Mesenteric fat pad (tissue), 1 donor: ENCODE results near the gene PRKAR1B. TPM values are rescaled to one million over a fixed set of nuclear protein-coding genes. Genes with fewer than 3 reads are reported as not detected.
A peak's percentile ranks its signal among the peaks of the same experiment; 100 is the strongest.

Experiments used
- DNase-seq: peaks from one replicate; pipeline ENCODE4 v3.0.0-alpha.2; 2020; ENCODE audit warnings: low spot score
- total RNA-seq: library from RNA; stranded (reverse); fragmentation: NEBNext Ultra II Directional; extraction: Animal tissue kit (Norgen Biotek cat#: 25700); gene quantifications from one replicate; pipeline ENCODE4 v1.2.1, GENCODE V29; 2021
- donor health status: DM: yes; HTN: yes; CAD: no.

PRKAR1B gene
- total RNA-seq, 1 donor from 2014 or later, result 11.7 TPM

- peak; percentile 87 for DNase-seq
Measured at GRCh38 chr7:741850-742249, 14.8 kb upstream of the PRKAR1B start.

- DNase-seq, result peak; percentile 72
Measured at GRCh38 chr7:741191-741671, 14.2 kb upstream of the PRKAR1B start.

GRCh38 chr7:739983-740942 is 13.2 kb upstream of the PRKAR1B start:
- peak; percentile 86 for DNase-seq

- DNase-seq, result peak; percentile 83
Measured at GRCh38 chr7:739455-739982, 12.4 kb upstream of the PRKAR1B start.

GRCh38 chr7:738723-739454 is 11.8 kb upstream of the PRKAR1B start:
- peak; percentile 53 for DNase-seq

- DNase-seq, result no peak
Measured at GRCh38 chr7:738241-738640, 11.2 kb upstream of the PRKAR1B start.

- DNase-seq, result peak; percentile 55
Measured at GRCh38 chr7:734808-735207, 7.7 kb upstream of the PRKAR1B start.

- DNase-seq, result no peak
Measured at GRCh38 chr7:734214-734613, 7.1 kb upstream of the PRKAR1B start.

- no peak for DNase-seq
Measured at GRCh38 chr7:732556-732955, 5.5 kb upstream of the PRKAR1B start.

- DNase-seq, result peak; percentile 89
Measured at GRCh38 chr7:732094-732541, 5.0 kb upstream of the PRKAR1B start.

- DNase-seq, result peak; percentile 80
Measured at GRCh38 chr7:731440-732085, 4.5 kb upstream of the PRKAR1B start.

GRCh38 chr7:730501-731439 is 3.7 kb upstream of the PRKAR1B start:
- peak; percentile 71 for DNase-seq

- DNase-seq, result peak; percentile 83
Measured at GRCh38 chr7:729140-730000, 2.3 kb upstream of the PRKAR1B start.

- peak; percentile 64 for DNase-seq
Measured at GRCh38 chr7:728602-729001, 1.5 kb upstream of the PRKAR1B start.

GRCh38 chr7:727806-728460 is 852 bp upstream of the PRKAR1B start:
- peak; percentile 68 for DNase-seq

- DNase-seq, result no peak
Measured at GRCh38 chr7:726854-727103, 302 bp downstream of the PRKAR1B start.

GRCh38 chr7:726084-726853 is 812 bp downstream of the PRKAR1B start, which contains the start of gene DNAAF5:
DNAAF5 (plus strand) TSS chr7:726699; CDS start chr7:726721, 22 bp downstream.
- DNase-seq, result peak; percentile 96
